T-helper 17 cell (primary cell): ENCODE results near the gene UBE2I. TPM values are rescaled to one million over a fixed set of nuclear protein-coding genes. Genes with fewer than 3 reads are reported as not detected.
"Not testable (repeated sequence)": the region's sequence is repeated elsewhere in the genome, so short reads cannot be mapped to it uniquely, and the experiment has no call there.

ENCODE experiments used
- ATAC-seq: fragments of 150-1000 bp; cut with Tn5 transposase; 2 replicates; pipeline ENCODE4 v1.10.0; 2021; ENCODE audit warnings: mild to moderate bottlenecking, moderate library complexity
- DNase-seq, 3 donors: peaks; one replicate each; pipeline versions ENCODE4 v3.0.0 to v3.0.0-alpha.2; 2020 to 2021
- H3K9me3 ChIP-seq: one replicate; pipeline ENCODE4 v1.7.0; 2013; ENCODE audit warnings: low read length, mild to moderate bottlenecking; ENCODE audit not compliant: control insufficient read depth, poor library complexity, severe bottlenecking
- H3K27ac Mint-ChIP-seq: one replicate; pipeline ENCODE4 v1.8.0; 2022; ENCODE audit warnings: mild to moderate bottlenecking, moderate library complexity, mixed read lengths
- H3K27me3 Mint-ChIP-seq: one replicate; pipeline ENCODE4 v1.8.0; 2022; ENCODE audit warnings: mixed read lengths
- H3K36me3 Mint-ChIP-seq: one replicate; pipeline ENCODE4 v1.8.0; 2022; ENCODE audit warnings: low read depth, mixed read lengths
- H3K4me1 Mint-ChIP-seq: one replicate; pipeline ENCODE4 v1.8.0; 2022; ENCODE audit warnings: mild to moderate bottlenecking, mixed read lengths
- H3K4me3 Mint-ChIP-seq: one replicate; pipeline ENCODE4 v1.8.0; 2022; ENCODE audit warnings: mild to moderate bottlenecking, moderate library complexity, mixed read lengths
- total RNA-seq, 4 donors: library from RNA in 2 of 4; stranded (reverse) in 2 of 4; gene quantifications; one replicate each; pipeline ENCODE4 v1.2.3 and lab custom pipeline; 2022 to 2026

Gene UBE2I
- total RNA-seq, 2 donors from 2014 or later = 233 to 249 TPM

- not testable (repeated sequence) for H3K4me3 Mint-ChIP-seq, H3K36me3 Mint-ChIP-seq, ATAC-seq, H3K9me3 ChIP-seq, H3K27ac Mint-ChIP-seq, H3K4me1 Mint-ChIP-seq, DNase-seq
- H3K27me3 Mint-ChIP-seq = peaks cover 29% of the 10 kb centered on the region
Observed at GRCh38 chr16:1271724-1272413, 37.6 kb upstream of the UBE2I start.

GRCh38 chr16:1272453-1273198 is 36.8 kb upstream of the UBE2I start:
- DNase-seq = no peak
- Mint-ChIP-seq H3K4me3 (no peak overlapping the region), H3K36me3 (peaks cover 3% of the 10 kb centered on the region), H3K27ac (no peak overlapping the region), H3K4me1 (peaks cover 3% of the 10 kb centered on the region), H3K27me3 (peaks cover 34% of the 10 kb centered on the region)
- no peak for ATAC-seq
- H3K9me3 ChIP-seq = no peaks in the 10 kb centered on the region

DNA sequence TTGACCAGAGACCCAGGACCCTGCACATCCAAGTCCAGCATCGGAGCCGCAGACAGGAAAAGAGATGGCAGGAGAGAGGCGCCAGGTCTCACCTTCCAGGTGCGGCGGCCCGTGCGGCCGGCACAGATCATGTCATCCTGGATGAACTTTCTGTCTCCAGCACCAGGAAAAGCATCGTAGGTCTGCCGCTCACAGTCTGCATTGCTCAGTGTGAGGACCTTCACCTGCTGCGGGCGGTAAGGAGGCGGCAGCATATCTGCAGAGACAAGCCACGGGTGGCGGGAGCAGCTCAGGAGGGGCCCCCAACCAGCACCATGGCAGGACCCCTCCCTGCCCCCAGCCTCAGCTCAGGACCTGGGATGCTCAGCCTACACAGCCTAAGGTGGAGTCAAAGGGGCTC is 35.6 kb upstream of the UBE2I start:
- Mint-ChIP-seq H3K27me3 (peaks cover 35% of the 10 kb centered on the region), H3K4me3 (no peak overlapping the region), H3K4me1 (peaks cover 3% of the 10 kb centered on the region), H3K36me3 (peaks cover 3% of the 10 kb centered on the region), H3K27ac (no peak overlapping the region)
- H3K9me3 ChIP-seq = no peaks in the 10 kb centered on the region
- ATAC-seq = no peak
- DNase-seq = no peak

GRCh38 chr16:1274767-1275166 is 34.7 kb upstream of the UBE2I start:
- H3K9me3 ChIP-seq = no peaks in the 10 kb centered on the region
- Mint-ChIP-seq H3K4me3 (peak overlapping the region; percentile 41), H3K27ac (no peak overlapping the region), H3K27me3 (peaks cover 35% of the 10 kb centered on the region), H3K4me1 (peaks cover 3% of the 10 kb centered on the region), H3K36me3 (peaks cover 3% of the 10 kb centered on the region)
- ATAC-seq = no peak
- DNase-seq = no peak

GRCh38 chr16:1275791-1276579 is 33.5 kb upstream of the UBE2I start:
- no peak for DNase-seq

GRCh38 chr16:1276580-1276878 is 32.9 kb upstream of the UBE2I start:
- ATAC-seq = no peak
- H3K9me3 ChIP-seq = no peaks in the 10 kb centered on the region
- H3K27ac Mint-ChIP-seq = no peak overlapping the region
- H3K36me3 Mint-ChIP-seq = peaks cover 3% of the 10 kb centered on the region
- peaks cover 26% of the 10 kb centered on the region for H3K27me3 Mint-ChIP-seq
- no peak overlapping the region for H3K4me3 Mint-ChIP-seq
- DNase-seq = no peak
- no peaks in the 10 kb centered on the region for H3K4me1 Mint-ChIP-seq

More at GRCh38 chr16:1275791-1276579, 33.5 kb upstream of the UBE2I start:
- H3K36me3 Mint-ChIP-seq = peaks cover 3% of the 10 kb centered on the region
- H3K27ac Mint-ChIP-seq = no peak overlapping the region
- ATAC-seq = no peak
- H3K9me3 ChIP-seq = no peaks in the 10 kb centered on the region
- no peak overlapping the region for H3K4me3 Mint-ChIP-seq
- H3K27me3 Mint-ChIP-seq = peaks cover 26% of the 10 kb centered on the region
- H3K4me1 Mint-ChIP-seq = peaks cover 3% of the 10 kb centered on the region

GRCh38 chr16:1277151-1277598 is 32.3 kb upstream of the UBE2I start:
- H3K9me3 ChIP-seq = no peaks in the 10 kb centered on the region
- no peak overlapping the region for H3K4me3 Mint-ChIP-seq
- H3K4me1 Mint-ChIP-seq = no peaks in the 10 kb centered on the region
- H3K27me3 Mint-ChIP-seq = peaks cover 26% of the 10 kb centered on the region
- ATAC-seq (no peak), DNase-seq (no peak)
- peaks cover 3% of the 10 kb centered on the region for H3K36me3 Mint-ChIP-seq
- no peak overlapping the region for H3K27ac Mint-ChIP-seq

- H3K27ac Mint-ChIP-seq = no peak overlapping the region
- H3K9me3 ChIP-seq = no peaks in the 10 kb centered on the region
- H3K27me3 Mint-ChIP-seq = peaks cover 23% of the 10 kb centered on the region
- no peaks in the 10 kb centered on the region for H3K4me1 Mint-ChIP-seq
- no peak for ATAC-seq
- no peak for DNase-seq
- H3K4me3 Mint-ChIP-seq = no peak overlapping the region
- peaks cover 2% of the 10 kb centered on the region for H3K36me3 Mint-ChIP-seq
Observed at GRCh38 chr16:1277617-1278282, 31.7 kb upstream of the UBE2I start.

GRCh38 chr16:1278477-1278876 is 31.0 kb upstream of the UBE2I start:
- ATAC-seq (no peak), DNase-seq (no peak)
- no peaks in the 10 kb centered on the region for H3K9me3 ChIP-seq
- Mint-ChIP-seq H3K27me3 (peaks cover 21% of the 10 kb centered on the region), H3K36me3 (no peaks in the 10 kb centered on the region), H3K27ac (no peak overlapping the region), H3K4me1 (no peaks in the 10 kb centered on the region), H3K4me3 (no peak overlapping the region)

GRCh38 chr16:1279081-1279944 is 30.1 kb upstream of the UBE2I start:
- DNase-seq = no peak
- no peak overlapping the region for H3K4me3 Mint-ChIP-seq
- H3K27ac Mint-ChIP-seq = no peak overlapping the region
- no peak for ATAC-seq
- no peaks in the 10 kb centered on the region for H3K4me1 Mint-ChIP-seq
- H3K9me3 ChIP-seq = no peaks in the 10 kb centered on the region
- no peaks in the 10 kb centered on the region for H3K36me3 Mint-ChIP-seq
- peaks cover 26% of the 10 kb centered on the region for H3K27me3 Mint-ChIP-seq

- no peaks in the 10 kb centered on the region for H3K36me3 Mint-ChIP-seq
- H3K27me3 Mint-ChIP-seq = peaks cover 25% of the 10 kb centered on the region
- no peaks in the 10 kb centered on the region for H3K9me3 ChIP-seq
- ATAC-seq (no peak), DNase-seq (no peak)
- H3K27ac Mint-ChIP-seq = no peak overlapping the region
- H3K4me3 Mint-ChIP-seq = no peak overlapping the region
- no peaks in the 10 kb centered on the region for H3K4me1 Mint-ChIP-seq
Observed at GRCh38 chr16:1279945-1280589, 29.4 kb upstream of the UBE2I start.

- H3K27ac Mint-ChIP-seq = no peak overlapping the region
- H3K4me3 Mint-ChIP-seq = no peak overlapping the region
- H3K36me3 Mint-ChIP-seq = no peaks in the 10 kb centered on the region
- no peaks in the 10 kb centered on the region for H3K4me1 Mint-ChIP-seq
- no peaks in the 10 kb centered on the region for H3K9me3 ChIP-seq
- peaks cover 25% of the 10 kb centered on the region for H3K27me3 Mint-ChIP-seq
- DNase-seq (no peak), ATAC-seq (no peak)
Observed at GRCh38 chr16:1280783-1281182, 28.7 kb upstream of the UBE2I start.
